GOT3 (cell line): ENCODE data around the gene FGF3.
A peak's percentile ranks its signal among the peaks of the same experiment; 100 is the strongest.

ENCODE experiments used
- DNase-seq: peaks from one replicate; lab custom pipeline; 2025; ENCODE audit warnings: mixed read lengths; lab: John Stamatoyannopoulos, UW

Gene FGF3

GRCh38 chr11:69818603-69819441 lies at the start of gene FGF3:
FGF3 (minus strand) TSS chr11:69819416; CDS start chr11:69818933, 483 bp downstream.
- no peak for DNase-seq

- DNase-seq = no peak
Measured at GRCh38 chr11:69868871-69869270, 49.7 kb upstream of the FGF3 start.

GRCh38 chr11:69868006-69868810 lies 49.0 kb upstream of the FGF3 start:
- DNase-seq = no peak

GRCh38 chr11:69867076-69868005 lies 48.1 kb upstream of the FGF3 start:
- DNase-seq = peak; percentile 49

GRCh38 chr11:69866648-69867047 lies 47.4 kb upstream of the FGF3 start:
- no peak for DNase-seq

GRCh38 chr11:69865707-69866106 lies 46.5 kb upstream of the FGF3 start:
- DNase-seq = no peak

- DNase-seq = no peak
Measured at GRCh38 chr11:69864686-69865661, 45.8 kb upstream of the FGF3 start.

GRCh38 chr11:69863544-69864200 lies 44.5 kb upstream of the FGF3 start:
- DNase-seq = no peak

- DNase-seq = no peak
Measured at GRCh38 chr11:69862797-69863543, 43.8 kb upstream of the FGF3 start.

- DNase-seq = no peak
Measured at GRCh38 chr11:69862331-69862771, 43.1 kb upstream of the FGF3 start.

- no peak for DNase-seq
Measured at GRCh38 chr11:69861901-69862300, 42.7 kb upstream of the FGF3 start.

- DNase-seq = no peak
Measured at GRCh38 chr11:69860796-69861445, 41.7 kb upstream of the FGF3 start.

- DNase-seq = no peak
Measured at GRCh38 chr11:69860244-69860643, 41.0 kb upstream of the FGF3 start.

- DNase-seq = no peak
Measured at GRCh38 chr11:69859275-69859934, 40.2 kb upstream of the FGF3 start.

- no peak for DNase-seq
Measured at GRCh38 chr11:69855421-69855820, 36.2 kb upstream of the FGF3 start.

GRCh38 chr11:69854713-69855112 lies 35.5 kb upstream of the FGF3 start:
- DNase-seq = no peak

- DNase-seq = no peak
Measured at GRCh38 chr11:69852056-69852455, 32.8 kb upstream of the FGF3 start.

GRCh38 chr11:69848201-69848600 lies 29.0 kb upstream of the FGF3 start:
- no peak for DNase-seq
